Endothelial cell (in vitro differentiated cells): ENCODE measurements around the gene GAA. TPM values are rescaled to one million over a fixed set of nuclear protein-coding genes. Genes with fewer than 3 reads are reported as not detected.

ENCODE experiments used
- DNase-seq: peaks from one replicate; pipeline ENCODE4 v3.0.0; 2021; ENCODE audit warnings: low spot score
- H3K27ac Mint-ChIP-seq: one replicate; pipeline ENCODE4 v1.8.0; 2021; ENCODE audit warnings: mixed read lengths, inconsistent platforms; ENCODE audit not compliant: unreplicated experiment
- H3K27me3 Mint-ChIP-seq: one replicate; pipeline ENCODE4 v1.8.0; 2021; ENCODE audit warnings: mild to moderate bottlenecking, moderate library complexity, mixed read lengths, inconsistent platforms; ENCODE audit not compliant: unreplicated experiment
- H3K36me3 Mint-ChIP-seq: one replicate; pipeline ENCODE4 v1.8.0; 2021; ENCODE audit warnings: mild to moderate bottlenecking, low read depth, mixed read lengths, inconsistent platforms; ENCODE audit not compliant: unreplicated experiment
- H3K4me1 Mint-ChIP-seq: one replicate; pipeline ENCODE4 v1.8.0; 2021; ENCODE audit warnings: mild to moderate bottlenecking, mixed read lengths, inconsistent platforms; ENCODE audit not compliant: unreplicated experiment
- H3K4me3 Mint-ChIP-seq: one replicate; pipeline ENCODE4 v1.8.0; 2021; ENCODE audit warnings: mild to moderate bottlenecking, mixed read lengths, inconsistent platforms; ENCODE audit not compliant: unreplicated experiment
- H3K9me3 Mint-ChIP-seq: one replicate; pipeline ENCODE4 v1.8.0; 2021; ENCODE audit warnings: mixed read lengths, inconsistent platforms; ENCODE audit not compliant: unreplicated experiment
- total RNA-seq: library from RNA; stranded (reverse); fragmentation: NEBNext Ultra II Directional; extraction: Animal tissue kit (Norgen Biotek cat#: 25700); gene quantifications from one replicate; pipeline ENCODE4 v1.2.1, GENCODE V29; 2021; ENCODE audit not compliant: unreplicated experiment
- TF ChIP-seq, protein P1 (sequence below): fragments of 200-600 bp; sonication (generic); IDR thresholded peaks from one replicate; pipeline ENCODE4 v1.5.0; 2021; ENCODE audit warnings: antibody characterized with exemption; ENCODE audit not compliant: unreplicated experiment

GAA gene
- total RNA-seq, 1 donor from 2014 or later, result 93.0 TPM

- Mint-ChIP-seq H3K4me1 (no peaks in the 10 kb centered on the region), H3K27me3 (peaks cover 4% of the 10 kb centered on the region), H3K36me3 (peaks cover 17% of the 10 kb centered on the region), H3K27ac (no peak overlapping the region), H3K9me3 (no peaks in the 10 kb centered on the region), H3K4me3 (no peak overlapping the region)
- TF ChIP-seq, protein P1, sequence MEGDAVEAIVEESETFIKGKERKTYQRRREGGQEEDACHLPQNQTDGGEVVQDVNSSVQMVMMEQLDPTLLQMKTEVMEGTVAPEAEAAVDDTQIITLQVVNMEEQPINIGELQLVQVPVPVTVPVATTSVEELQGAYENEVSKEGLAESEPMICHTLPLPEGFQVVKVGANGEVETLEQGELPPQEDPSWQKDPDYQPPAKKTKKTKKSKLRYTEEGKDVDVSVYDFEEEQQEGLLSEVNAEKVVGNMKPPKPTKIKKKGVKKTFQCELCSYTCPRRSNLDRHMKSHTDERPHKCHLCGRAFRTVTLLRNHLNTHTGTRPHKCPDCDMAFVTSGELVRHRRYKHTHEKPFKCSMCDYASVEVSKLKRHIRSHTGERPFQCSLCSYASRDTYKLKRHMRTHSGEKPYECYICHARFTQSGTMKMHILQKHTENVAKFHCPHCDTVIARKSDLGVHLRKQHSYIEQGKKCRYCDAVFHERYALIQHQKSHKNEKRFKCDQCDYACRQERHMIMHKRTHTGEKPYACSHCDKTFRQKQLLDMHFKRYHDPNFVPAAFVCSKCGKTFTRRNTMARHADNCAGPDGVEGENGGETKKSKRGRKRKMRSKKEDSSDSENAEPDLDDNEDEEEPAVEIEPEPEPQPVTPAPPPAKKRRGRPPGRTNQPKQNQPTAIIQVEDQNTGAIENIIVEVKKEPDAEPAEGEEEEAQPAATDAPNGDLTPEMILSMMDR, result no peak
- no peak for DNase-seq
Observed at GRCh38 chr17:80112471-80113032, 11.2 kb downstream of the GAA start.

DNA sequence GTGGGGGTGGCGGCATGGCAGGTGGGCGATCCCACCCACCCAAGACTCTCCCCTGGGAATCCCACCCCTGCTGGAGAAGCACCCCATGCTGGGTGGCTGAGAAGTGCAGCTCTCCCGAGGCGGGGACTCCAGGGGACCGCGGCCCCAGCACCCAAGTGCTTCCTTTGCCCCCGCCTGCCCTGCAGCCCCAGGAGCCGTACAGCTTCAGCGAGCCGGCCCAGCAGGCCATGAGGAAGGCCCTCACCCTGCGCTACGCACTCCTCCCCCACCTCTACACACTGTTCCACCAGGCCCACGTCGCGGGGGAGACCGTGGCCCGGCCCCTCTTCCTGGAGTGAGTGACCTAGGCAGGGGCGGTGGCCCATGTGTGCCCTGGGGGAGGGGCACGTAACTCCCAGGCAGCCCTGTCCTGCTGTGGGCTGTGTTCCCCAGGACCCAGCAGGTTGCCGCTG lies 11.7 kb downstream of the GAA start:
- no peaks in the 10 kb centered on the region for H3K4me1 Mint-ChIP-seq
- no peak for DNase-seq
- H3K9me3 Mint-ChIP-seq, result no peaks in the 10 kb centered on the region
- H3K4me3 Mint-ChIP-seq, result no peak overlapping the region
- peaks cover 17% of the 10 kb centered on the region for H3K36me3 Mint-ChIP-seq
- no peak overlapping the region for H3K27ac Mint-ChIP-seq
- peaks cover 4% of the 10 kb centered on the region for H3K27me3 Mint-ChIP-seq
- TF ChIP-seq, protein P1, result no peak

DNA sequence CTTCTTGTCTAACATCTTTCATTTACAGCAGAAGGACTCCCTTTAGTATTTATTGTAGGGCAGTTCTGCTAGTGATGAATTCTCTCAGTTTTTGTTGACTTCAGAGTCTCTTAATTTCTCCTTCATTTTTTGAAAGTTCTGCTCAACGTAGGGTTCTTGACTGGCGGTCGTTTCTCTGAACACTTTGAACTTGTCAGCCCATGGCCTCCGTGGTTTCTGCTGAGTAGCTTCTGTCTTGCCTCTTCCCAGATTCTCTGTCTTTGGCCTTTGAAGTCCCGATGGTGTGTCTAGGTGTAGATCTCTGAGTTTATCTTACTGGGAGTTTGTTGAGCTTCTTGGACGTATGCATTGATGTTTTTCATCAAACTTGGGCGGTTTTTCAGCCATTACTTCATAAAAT lies 13.4 kb downstream of the GAA start:
- no peak overlapping the region for H3K4me3 Mint-ChIP-seq
- TF ChIP-seq, protein P1, result no peak
- peaks cover 12% of the 10 kb centered on the region for H3K36me3 Mint-ChIP-seq
- H3K4me1 Mint-ChIP-seq, result no peaks in the 10 kb centered on the region
- DNase-seq, result no peak
- peaks cover 2% of the 10 kb centered on the region for H3K27me3 Mint-ChIP-seq
- no peak overlapping the region for H3K27ac Mint-ChIP-seq
- H3K9me3 Mint-ChIP-seq, result no peaks in the 10 kb centered on the region

GRCh38 chr17:80115159-80115558 lies 13.8 kb downstream of the GAA start:
- H3K4me1 Mint-ChIP-seq, result no peaks in the 10 kb centered on the region
- peaks cover 1% of the 10 kb centered on the region for H3K27me3 Mint-ChIP-seq
- TF ChIP-seq, protein P1, result no peak
- no peaks in the 10 kb centered on the region for H3K9me3 Mint-ChIP-seq
- DNase-seq, result no peak
- no peak overlapping the region for H3K4me3 Mint-ChIP-seq
- no peak overlapping the region for H3K27ac Mint-ChIP-seq
- H3K36me3 Mint-ChIP-seq, result peaks cover 12% of the 10 kb centered on the region

- Mint-ChIP-seq H3K4me1 (no peaks in the 10 kb centered on the region), H3K27me3 (peaks cover 1% of the 10 kb centered on the region), H3K9me3 (no peaks in the 10 kb centered on the region), H3K27ac (no peak overlapping the region), H3K36me3 (peaks cover 10% of the 10 kb centered on the region), H3K4me3 (no peak overlapping the region)
- TF ChIP-seq, protein P1, result no peak
- no peak for DNase-seq
Observed at GRCh38 chr17:80116276-80116920, 15.0 kb downstream of the GAA start.
